ENCODE measurements around the gene FAHD1.

FAHD1 gene

DNA sequence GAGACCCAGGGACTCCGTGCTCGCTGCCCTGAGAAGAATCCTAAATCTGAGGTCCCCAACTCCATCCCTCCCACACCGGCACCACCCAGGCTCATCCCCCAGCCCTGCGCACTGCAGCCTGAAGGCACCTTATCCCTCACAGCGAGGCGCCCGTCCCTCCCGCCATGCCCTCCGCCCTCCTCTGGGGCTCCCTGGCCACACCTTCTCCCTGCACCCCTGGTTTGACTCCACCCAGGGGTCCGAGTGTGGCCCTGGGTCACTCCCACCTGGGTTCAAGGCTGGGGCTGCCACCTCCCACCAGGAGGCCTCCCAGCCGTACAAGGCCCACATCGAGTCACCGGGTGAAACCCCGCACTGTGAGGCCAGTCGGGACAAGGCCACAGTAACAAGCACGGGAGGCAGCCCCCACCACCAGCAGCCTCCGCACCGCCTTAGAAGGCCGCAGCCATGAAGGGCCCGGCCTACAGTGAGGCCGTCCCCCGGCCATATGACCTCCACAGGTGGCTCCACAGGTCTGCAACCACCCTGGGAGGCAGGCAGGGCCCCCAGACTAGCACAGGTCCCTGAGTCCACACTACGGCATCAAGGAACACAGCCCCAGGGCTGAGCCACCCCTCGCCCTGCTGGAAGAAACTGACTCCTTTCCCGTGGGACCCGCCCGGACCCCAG, 8.7 kb upstream of the FAHD1 start:
- no peak for DNase-seq

DNA sequence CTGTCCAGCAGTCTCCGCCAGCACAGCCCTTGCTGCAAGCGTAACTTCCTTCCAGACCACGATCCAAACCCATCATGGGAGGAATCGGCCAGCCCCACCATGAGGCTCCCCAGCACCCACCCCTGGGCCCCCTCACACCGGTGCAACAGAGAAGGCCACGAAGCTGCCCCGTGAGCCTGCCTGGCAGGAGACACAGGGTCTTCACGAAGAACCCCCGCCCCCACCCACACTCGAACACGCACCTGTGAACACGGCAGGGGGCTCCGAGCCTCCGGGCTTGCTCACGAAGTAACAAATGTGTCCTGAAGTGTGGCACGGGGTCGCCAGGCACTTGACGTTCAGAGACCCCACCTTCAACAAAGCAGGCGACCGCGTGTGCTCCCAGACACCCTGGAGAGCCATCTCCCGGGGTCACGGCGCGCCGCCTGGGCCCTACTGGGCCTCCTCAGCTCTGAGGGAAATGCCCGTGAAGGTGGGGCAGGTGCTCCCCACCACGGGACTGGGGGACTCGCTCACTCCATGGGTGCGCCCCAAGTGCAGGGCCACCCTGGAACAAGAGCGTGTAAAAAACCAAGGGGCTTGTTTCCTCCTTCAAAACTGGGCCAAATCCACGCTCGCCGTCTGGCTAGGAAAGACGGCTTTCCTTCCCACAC, 8.0 kb upstream of the FAHD1 start:
- DNase-seq = no peak

DNA sequence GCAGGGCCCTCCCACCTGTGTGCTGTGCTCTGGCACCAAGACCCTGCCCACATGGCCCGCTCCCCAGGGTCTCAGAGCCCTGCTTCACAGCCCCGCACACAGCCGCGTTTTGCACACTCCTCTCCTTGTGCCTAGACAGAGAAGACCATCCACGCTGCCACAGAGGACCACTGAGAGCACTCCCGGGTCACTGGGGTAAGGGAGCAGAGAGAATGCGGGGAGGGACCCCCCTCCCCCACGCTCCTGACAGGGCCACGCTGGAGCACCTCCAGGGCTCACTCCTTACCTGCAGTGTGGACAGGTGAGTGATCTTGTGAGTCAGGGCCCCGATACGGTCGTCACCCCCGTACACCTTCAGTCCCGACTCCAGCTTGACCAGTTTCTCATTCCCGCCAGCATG, 7.4 kb upstream of the FAHD1 start:
- DNase-seq = no peak

DNA sequence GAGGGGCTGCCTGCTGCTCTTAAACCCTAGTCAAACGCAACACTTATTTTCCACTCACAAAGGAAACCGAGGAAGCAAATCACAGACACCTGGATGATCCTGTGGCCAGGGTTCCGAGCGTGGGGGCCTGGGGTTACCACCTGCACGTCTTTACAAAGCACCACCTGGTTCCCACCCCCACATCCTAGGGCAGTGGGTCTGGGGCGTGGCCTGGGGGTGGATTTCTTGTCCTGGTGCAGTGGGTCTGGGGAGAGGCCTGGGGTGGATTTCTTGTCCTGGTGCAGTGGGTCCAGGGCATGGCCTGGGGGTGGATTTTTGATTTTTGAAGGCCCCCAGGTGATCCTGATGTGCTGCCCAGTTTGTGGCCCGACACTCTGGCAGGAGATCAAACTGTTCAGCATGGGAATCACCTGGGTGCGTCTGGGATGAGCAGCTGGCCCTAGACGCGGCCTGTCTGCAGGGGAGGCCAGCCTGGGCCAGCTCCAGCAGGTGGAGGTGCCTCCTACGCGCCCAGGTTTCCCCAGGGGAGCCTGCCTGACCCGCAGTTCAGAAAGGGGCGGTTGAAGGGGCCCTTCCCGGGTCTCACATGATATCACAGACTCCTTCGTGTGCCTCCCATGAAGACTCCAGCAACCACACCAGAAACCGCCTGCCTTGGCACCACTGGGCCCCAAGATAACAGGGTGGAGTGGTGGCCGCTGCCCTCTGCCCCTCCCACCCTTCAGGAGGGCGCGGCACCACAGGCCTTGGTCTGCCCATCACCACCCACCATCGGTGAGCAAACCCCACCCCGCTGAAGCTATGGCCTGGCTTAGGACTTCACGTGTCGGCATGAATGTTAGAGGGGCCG, 6.7 kb upstream of the FAHD1 start:
- no peak for DNase-seq

DNA sequence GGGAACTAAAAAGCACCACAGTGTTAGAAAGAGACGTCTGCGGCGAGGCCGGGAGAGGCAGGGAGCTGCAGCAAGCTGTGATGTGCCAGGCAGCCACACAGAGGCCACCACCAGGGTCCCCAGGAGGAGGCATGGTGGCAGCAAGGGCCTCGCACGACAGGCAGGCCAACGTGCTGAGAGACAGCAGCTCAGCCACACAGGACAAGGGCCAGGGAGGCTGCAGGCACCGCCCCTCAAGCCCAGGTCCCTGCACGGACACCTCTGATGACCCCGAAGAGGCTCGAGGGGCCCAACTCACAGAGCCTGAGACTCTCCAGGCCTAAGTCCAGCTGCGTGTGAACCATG, 6.1 kb upstream of the FAHD1 start:
- no peak for DNase-seq

DNA sequence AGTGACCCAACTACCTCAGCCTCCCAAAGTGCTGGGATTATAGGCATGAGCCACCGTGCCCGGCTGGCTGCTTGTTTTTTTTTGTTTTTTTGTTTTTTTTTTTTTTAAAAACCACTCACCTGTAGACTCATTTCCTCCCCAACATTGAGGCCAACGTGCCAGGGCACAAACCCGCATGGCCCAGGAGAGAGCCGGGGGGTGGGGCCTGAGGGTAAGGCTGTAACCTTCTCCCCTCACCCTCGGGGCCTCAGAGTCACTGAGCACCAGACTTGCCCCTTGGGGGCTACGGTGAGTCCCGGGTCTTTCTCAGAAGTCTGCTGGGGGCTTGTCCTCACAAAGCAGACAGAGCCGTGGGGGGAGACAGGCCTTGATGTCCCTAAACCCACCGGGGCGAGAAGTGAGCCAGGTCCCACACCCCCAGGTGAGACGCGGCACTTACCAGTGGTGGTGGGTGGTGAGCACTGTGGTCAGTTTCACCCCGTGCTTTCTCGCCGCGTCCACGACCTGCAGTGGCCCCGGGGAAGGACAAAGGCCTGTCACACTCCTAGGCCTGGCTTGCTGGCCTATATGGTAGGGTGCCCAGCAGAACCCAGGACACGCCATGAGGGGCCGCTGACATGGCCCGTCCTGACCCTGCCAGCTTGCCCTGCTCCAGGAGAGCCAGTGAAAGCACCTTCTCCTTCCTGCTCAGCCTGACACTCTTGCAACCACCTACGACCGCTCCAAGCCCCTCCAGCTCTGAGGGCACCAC, 5.0 kb upstream of the FAHD1 start:
- DNase-seq = no peak

DNA sequence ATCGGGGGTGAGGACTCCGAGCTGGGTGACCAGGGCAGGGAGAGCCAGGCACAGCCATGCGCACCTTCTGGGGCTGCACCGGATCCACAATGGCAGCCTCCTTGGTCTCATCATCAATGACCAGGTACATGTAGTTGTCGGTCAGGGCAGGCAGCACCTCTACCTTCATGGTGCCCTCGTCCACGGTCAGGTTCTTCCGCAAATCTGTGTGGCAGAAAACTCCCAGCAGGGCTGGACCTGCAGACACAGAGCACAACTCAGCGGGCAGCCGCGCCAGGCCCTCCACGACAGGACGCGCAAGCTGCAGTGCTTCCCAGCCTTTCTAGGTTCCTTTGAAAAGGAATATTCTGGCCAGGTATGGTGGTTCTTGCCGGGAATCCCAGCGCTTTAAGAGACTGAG, 4.2 kb upstream of the FAHD1 start:
- DNase-seq = no peak

DNA sequence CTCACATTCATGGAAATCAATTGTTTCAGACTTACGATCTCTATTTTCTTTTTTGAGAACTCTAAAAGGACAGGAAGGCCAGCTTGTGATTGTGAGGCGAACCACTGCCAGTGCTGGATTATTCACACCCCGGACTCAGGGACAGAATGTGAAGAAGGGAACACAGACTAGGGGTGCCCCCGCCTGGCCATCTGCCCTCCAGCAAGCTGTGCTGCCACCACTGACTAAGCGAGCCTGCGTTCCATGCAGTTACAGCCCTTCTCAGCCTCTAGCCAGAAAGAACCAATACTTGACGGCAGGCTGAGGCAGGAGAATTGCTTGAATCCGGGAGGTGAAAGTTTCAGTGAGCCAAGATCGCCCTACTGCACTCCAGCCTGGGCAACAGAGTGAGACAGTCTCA, 3.2 kb upstream of the FAHD1 start:
- DNase-seq = no peak

DNA sequence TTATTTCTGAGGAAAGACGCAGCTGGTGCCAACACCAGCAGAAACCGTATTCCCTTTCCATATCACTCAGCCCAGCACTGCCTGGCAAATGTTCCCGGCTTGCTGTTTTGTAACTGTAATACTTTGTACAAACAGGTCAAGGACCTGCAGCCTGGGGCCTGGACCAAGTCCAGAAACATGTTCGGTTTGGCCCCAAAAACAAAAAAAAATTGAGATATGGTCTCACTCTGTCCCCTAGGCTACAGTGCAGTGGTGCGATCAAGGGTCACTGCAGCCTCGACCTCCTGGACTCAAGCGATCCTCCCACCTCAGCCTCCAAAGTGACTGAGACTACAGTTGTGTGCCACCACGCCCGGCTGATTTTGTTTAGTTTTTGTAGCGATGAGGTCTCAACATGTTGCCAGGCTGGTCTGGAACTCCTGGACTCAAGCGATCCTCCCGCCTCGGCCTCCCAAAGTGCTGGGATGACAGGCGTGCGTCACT, 1.6 kb upstream of the FAHD1 start:
- DNase-seq = no peak

DNA sequence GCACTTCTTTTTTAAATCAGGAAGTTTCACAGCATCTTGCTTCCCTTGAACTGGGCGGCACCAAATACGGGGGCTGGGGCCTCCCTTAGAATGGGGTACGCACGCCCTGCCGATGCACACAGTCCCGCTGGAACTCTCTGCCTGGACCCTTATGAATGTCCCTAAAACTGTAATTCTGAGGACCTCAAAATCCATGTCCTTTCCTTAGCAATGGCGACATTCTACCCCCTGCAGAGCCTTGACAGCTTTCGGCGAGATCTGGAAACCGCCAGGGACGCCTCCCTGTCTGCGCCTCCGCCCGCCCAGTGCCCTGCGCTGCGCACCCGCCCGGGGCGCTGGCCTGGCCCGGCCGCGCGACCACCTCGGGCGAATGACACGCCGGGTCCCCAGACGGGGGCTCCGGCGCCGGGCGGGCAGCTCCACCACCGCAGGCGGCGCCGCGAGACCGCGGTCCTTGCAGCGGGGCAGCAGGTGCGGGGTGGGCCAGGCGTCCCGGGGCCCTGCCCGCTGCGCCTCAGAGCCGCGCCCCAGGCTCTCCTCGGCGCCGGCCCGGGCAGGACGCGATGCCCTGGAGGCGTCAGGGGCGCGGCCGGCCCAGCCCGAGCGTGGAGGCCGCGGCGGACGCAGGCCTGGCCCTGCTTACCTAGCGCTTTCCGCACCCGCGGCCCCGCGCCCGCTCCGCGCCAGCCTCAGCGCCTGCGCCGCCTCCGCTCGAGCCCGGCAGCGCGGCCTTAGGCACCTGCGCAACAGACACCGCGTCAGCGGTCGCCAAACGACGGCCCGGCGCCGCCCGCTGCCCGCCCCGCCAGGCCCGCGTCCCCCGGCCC, 929 bp upstream of the FAHD1 start:
- peak; percentile 61 to 73 for DNase-seq

DNA sequence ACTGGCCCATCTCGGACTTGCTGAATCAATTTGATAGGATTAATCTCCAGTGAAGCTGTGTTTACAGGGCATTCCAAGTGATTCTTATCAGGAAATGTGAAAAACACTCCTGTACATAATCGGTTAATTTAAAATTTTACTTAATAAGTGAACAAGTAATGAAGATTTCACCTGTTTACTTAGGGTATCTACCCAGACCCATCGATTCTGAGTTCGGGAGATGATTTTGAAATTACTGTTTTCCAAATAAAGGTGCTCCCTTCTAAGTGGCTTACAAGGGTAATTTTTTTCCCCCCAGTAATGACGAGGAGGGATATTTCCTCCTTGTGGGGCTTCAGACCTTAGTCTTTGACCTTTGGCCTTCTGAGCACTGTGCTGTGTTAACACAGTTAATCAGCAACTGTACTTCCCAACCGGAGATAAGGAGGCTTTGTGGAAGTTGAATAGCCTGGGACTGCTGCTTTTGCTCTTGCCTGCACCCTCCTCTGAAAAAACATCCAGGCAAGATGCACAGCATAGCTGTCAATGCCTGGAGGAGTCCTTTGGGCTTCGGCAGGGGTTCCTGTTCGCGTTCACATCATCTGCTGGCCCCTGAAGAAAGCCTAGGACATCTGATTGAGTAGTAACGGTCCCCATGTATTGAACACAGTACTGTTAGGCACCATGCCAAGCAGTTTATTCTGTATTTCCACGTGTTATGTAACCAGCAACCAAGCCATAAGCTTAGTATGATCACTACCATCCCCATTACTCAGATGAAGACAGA, 1.8 kb downstream of the FAHD1 start:
- no peak for DNase-seq

DNA sequence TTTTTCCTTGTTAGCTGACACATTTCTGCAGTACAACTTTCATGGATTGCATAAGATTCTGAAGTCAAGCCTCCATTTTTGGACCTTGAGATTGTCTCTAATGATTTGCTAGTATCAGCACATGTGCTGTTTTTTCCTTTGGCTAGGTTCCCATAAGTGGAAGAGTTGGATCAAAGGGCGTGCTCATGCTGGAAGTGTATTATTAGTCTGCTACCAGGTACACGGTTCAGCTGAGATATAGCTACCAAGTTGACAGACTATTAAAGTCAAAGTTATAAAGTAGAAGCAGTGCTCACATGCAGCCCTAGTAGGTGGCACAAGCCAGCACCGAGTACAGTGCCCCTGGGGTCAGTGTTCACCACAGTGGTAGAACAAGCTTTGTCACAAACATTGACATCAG, 3.2 kb downstream of the FAHD1 start:
- no peak for DNase-seq

DNA sequence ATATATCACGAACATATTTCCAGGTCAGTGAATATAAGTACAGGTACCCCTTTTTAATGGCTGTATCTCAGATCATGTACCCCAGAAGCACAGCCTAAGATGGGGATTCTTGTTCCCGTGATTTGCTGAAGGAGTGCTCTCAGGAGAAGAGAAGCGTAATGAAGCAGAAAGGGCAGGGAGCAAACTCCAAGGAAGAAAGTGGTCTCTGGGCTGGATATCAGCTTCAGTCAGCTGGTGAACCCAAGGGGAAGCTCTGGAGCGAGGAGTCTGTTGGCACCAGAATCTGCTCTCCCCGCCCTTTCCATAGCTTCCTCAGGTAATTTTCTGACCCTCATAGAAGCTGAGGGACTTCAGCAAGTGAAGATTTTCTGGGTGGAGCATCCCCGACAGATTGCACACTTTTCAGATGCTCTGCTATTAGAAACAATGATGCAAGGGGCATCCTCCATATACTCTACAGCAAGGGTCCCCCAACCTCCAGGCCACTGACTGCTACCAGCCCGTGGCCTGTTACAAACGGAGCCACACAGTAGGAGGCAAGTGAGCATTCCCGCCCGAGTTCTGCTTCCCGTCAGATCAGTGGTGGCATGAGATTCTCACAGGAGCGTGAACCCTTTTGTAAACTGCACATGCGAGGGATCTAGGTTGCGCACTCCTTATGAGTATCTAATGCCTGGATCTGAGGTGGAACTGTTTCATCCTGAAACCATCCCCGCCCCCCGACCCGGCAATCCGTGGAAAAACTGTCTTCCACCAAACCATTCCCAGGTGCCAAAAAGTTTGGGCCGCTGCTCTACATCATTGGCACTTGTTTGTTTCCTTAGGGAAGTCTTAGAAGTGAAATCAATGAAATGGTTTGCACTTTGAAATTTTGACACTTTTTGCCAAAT, 4.4 kb downstream of the FAHD1 start:
- DNase-seq = no peak

DNA sequence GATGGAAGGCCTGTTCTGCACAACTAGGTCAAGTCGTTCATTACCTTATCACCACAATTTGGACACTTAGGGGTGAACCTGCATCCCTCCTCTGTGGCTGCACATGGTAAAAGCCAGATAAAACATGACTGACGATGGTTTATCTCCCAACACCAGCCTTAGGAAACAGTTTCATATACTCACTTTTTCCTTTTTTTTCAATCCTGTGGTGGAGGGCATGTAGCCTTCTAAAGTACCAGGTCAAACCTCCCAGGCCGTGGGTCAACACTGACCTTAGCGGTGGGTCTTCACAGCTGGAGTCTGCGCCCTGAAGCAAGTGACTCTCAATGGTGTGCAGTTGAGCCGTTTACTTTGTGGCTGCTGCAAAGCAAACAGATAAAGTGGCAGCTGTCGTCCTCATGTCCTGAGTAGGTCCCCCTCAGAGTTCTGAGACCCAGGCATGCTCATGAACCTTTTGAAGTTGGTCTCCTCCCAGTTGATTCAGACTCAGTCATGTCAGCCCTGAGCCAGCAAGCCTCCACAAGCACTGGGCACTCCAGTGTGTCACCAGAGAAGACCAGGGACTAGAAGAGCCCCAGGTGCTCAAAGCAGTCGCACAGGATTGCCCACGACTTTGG, 5.9 kb downstream of the FAHD1 start:
- DNase-seq = no peak

DNA sequence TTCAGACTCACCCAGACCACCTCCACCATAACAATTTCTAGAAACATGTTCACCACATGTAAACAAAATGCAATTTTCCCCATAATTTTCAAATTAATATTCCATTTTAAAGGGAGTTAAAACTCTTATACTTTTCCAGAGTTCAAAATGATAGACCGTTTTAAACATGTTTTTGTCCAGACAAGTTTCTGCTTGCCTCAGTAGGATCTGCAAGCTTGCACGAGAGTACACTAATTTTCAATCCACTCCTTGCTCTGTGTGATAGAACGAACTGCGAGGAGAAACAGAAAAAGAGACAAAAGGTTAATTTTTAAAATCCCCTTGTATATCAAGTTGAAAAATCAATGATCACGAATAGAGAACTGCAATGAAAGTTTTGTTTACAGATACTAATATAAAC, 7.1 kb downstream of the FAHD1 start:
- DNase-seq = no peak

DNA sequence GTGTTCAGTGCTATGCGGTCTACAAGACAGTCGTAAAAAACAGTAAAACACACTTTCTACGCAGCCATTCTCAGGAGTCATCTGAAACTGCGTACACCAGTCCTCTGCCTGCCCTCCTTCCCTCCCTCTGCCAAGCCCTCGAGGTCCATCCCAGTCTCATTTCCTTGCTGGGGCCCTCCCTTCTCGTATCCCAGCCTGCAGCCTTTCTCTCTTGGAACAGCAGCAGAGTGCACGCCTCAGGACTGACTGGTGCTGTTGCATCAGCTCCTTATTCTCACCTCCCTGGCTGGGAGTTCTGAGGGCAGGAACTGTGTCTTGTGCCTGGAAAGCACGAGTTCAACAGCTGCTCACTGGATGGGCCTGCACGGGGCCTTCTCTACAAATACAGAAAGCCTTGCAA, 12.5 kb downstream of the FAHD1 start:
- DNase-seq = peak in 1 of 2 experiments; percentile 22

DNA sequence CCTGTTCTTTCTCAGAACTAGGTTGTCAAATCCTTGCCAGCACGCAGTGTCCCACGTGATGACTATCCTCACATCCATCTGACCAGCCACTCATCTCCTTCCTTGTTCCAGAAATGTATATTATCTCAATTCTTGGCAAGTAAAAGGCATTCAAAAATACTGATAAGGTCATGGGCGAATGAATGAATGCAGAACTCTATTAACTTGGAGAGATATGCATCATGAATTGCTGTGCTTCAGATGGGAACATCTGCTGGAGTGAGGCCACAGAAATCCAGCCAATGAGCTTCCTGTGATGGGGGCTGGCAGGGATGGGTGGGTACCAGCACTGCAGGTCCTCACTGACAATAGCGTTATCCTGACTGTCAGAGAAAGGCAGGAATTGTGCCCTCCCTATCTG, 19.0 kb downstream of the FAHD1 start:
- DNase-seq = no peak

DNA sequence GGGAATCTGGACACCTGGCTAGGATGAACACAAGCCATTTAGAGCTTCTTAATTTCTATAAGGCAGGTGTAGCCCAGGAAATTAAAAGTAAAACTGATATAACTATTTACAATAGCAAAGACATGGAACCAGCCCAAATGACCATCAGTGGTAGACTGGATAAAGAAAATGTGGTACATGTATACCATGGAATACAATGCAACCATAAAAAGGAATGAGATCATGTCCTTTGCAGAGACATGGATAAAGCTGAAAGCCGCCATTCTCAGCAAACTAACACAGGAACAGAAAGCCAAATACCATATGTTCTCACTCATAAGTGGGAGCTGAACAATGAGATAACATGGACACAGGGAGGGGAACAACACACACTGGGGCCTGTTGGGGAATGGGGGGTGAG, 19.4 kb downstream of the FAHD1 start:
- DNase-seq = no peak

DNA sequence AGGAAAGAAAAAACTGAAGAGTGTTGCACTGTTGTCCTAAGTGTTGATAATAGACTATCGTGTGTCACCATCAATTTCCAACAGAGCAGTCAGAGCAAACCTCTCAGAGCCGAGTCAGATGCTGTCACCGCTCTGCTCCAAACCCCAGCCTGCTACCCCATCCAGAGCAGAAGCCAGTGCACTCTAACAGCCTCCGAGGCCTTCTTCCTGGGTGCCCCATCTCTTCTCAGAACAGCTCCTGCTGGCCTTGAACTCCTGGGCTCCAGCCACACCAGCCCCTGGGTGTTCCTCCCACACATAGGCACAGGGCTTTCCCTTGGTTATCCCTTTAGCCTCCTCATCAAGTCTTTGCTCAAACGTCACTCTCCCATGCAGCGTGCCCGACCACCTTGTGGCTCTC, 24.0 kb downstream of the FAHD1 start:
- no peak for DNase-seq

DNA sequence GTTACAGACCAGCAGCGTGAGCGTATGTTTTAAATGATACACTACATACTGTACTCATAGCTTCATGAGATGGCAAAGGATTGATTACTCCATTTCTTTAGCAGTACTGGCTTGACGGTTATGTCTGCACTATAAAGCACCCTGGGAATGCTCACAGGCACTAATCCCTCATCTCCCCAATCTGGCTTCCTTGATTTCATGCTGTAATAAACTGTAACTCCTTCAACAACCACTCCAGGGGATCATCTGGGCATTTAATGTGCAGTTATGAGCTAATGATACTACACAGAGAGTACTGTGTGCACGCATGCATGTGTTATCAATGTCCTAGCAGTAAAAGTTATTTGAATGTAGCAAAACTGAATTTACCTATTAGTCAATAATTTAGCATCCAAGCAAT, 24.8 kb downstream of the FAHD1 start:
- no peak for DNase-seq
